ENCODE data around the gene RPL37.

DNA sequence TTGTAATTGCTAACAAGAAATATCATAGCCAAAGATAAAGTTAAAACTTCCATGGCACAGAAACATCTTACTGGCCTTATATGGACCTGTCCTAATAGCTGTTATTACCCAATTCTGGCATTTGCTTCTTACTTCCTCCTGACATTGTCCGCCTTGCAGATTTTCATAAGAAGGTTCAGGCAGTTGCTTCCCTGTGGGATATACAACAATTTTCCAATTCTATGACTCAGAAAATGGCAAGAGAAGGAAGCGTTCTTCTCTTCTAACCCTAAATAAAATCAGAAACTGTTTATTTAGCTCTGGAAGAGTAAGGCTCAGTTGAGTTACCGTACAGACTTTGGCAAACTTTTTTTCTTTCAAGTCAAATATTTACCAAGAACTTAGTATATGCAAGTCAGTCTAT lies 38.5 kb downstream of the RPL37 start:
- no peak for TF ChIP-seq POLR2A (IDR thresholded peaks at IDR 0.05)
- TF ChIP-seq, protein P1, sequence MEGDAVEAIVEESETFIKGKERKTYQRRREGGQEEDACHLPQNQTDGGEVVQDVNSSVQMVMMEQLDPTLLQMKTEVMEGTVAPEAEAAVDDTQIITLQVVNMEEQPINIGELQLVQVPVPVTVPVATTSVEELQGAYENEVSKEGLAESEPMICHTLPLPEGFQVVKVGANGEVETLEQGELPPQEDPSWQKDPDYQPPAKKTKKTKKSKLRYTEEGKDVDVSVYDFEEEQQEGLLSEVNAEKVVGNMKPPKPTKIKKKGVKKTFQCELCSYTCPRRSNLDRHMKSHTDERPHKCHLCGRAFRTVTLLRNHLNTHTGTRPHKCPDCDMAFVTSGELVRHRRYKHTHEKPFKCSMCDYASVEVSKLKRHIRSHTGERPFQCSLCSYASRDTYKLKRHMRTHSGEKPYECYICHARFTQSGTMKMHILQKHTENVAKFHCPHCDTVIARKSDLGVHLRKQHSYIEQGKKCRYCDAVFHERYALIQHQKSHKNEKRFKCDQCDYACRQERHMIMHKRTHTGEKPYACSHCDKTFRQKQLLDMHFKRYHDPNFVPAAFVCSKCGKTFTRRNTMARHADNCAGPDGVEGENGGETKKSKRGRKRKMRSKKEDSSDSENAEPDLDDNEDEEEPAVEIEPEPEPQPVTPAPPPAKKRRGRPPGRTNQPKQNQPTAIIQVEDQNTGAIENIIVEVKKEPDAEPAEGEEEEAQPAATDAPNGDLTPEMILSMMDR (IDR thresholded peaks at IDR 0.05), result no peak

Measured in heart left ventricle (tissue), 13 donors.